B cell (primary cell): ENCODE measurements around the gene BAHCC1. TPM values are rescaled to one million over a fixed set of nuclear protein-coding genes. Genes with fewer than 3 reads are reported as not detected.

Experiments used
- ATAC-seq: fragments of 200-7000 bp; cut with Tn5 transposase; one replicate; pipeline ENCODE4 v1.10.0; 2021; ENCODE audit warnings: low read depth, mild to moderate bottlenecking, moderate number of reproducible peaks, moderate library complexity
- CTCF ChIA-PET: fragments of 350-600 bp; sonication (Branson Sonifier 250); formaldehyde crosslinking; loops from one replicate; lab custom pipeline; 2021; ENCODE audit warnings: antibody characterized with exemption, inconsistent platforms; lab: Charles Lee
- POLR2A ChIA-PET: fragments of 350-600 bp; sonication (Branson Sonifier 250); formaldehyde crosslinking; loops from one replicate; lab custom pipeline; 2021; ENCODE audit warnings: antibody characterized with exemption; lab: Charles Lee
- DNase-seq: peaks from one replicate; pipeline ENCODE4 v3.0.0; 2013
- H2AFZ ChIP-seq: 2 replicates; pipeline ENCODE4 v1.6.1; 2012; ENCODE audit warnings: mild to moderate bottlenecking, low read depth, low read length; ENCODE audit not compliant: insufficient read depth, poor library complexity, severe bottlenecking
- H3K27ac ChIP-seq, 2 donors: 1 replicate in 1 of 2; 2 replicates in 1 of 2; pipeline ENCODE4 v1.5.1; 2012 to 2013; ENCODE audit warnings: low read length in 2 of 2, mild to moderate bottlenecking in 2 of 2, moderate library complexity in 1 of 2
- H3K27me3 ChIP-seq, 4 experiments: fragments of 200-600 bp in 1 of 4; sonication (generic) in 1 of 4; replicated peaks in 1 of 4; 1 replicate in 2 of 4; 2 replicates in 2 of 4; pipeline versions ENCODE4 v1.6.1 to v1.7.0; 2013 to 2016; ENCODE audit warnings: low read length in 3 of 4, mild to moderate bottlenecking in 2 of 4, mixed read lengths in 1 of 4, moderate library complexity in 1 of 4; ENCODE audit not compliant: insufficient read depth in 4 of 4, control insufficient read depth in 3 of 4; ENCODE audit errors: control extremely low read depth in 1 of 4
- H3K36me3 ChIP-seq, 2 experiments: replicated peaks in 1 of 2; 1 replicate in 1 of 2; 2 replicates in 1 of 2; pipeline versions ENCODE4 v1.6.1 to v1.7.1; 2013; ENCODE audit warnings: low read length in 1 of 2; ENCODE audit not compliant: insufficient read depth in 2 of 2, control insufficient read depth in 1 of 2; ENCODE audit errors: control extremely low read depth in 1 of 2, extremely low read depth in 1 of 2
- H3K4me1 ChIP-seq, 2 donors: fragments of 200-600 bp in 1 of 2; sonication (generic) in 1 of 2; 1 replicate in 1 of 2; 2 replicates in 1 of 2; pipeline versions ENCODE4 v1.5.1 to v1.6.1; 2013 to 2017; ENCODE audit warnings: low read length in 2 of 2; ENCODE audit not compliant: control insufficient read depth in 2 of 2, insufficient read depth in 2 of 2
- H3K4me2 ChIP-seq: replicated peaks from 2 replicates; pipeline ENCODE3; 2012; ENCODE audit warnings: mild to moderate bottlenecking, low read depth, low read length; ENCODE audit not compliant: poor library complexity, severe bottlenecking
- H3K4me3 ChIP-seq, 5 experiments: fragments of 200-600 bp in 1 of 5; sonication (generic) in 1 of 5; 1 replicate in 3 of 5; 2 replicates in 2 of 5; pipeline versions ENCODE4 v1.5.1 to v1.7.0; 2011 to 2016; ENCODE audit warnings: low read length in 4 of 5, mild to moderate bottlenecking in 4 of 5, low read depth in 2 of 5, control low read depth in 1 of 5, moderate library complexity in 1 of 5; ENCODE audit not compliant: insufficient read depth in 1 of 5; ENCODE audit errors: control extremely low read depth in 1 of 5, extremely low read depth in 1 of 5
- H3K79me2 ChIP-seq: fragments of 200-600 bp; sonication (generic); one replicate; pipeline ENCODE4 v1.6.0; 2016; ENCODE audit warnings: low read length; ENCODE audit not compliant: control insufficient read depth, insufficient read depth
- H3K9ac ChIP-seq: fragments of 200-600 bp; sonication (generic); 2 replicates; pipeline ENCODE4 v1.6.1; 2017; ENCODE audit warnings: mild to moderate bottlenecking, low read length, moderate library complexity
- H3K9me3 ChIP-seq, 3 donors: one replicate each; pipeline versions ENCODE4 v1.6.1 to v1.7.1; 2013; ENCODE audit warnings: low read length in 2 of 3; ENCODE audit not compliant: control insufficient read depth in 2 of 3, insufficient read depth in 1 of 3; ENCODE audit errors: control extremely low read depth in 1 of 3
- H4K20me1 ChIP-seq: 2 replicates; pipeline ENCODE4 v1.6.0; 2012; ENCODE audit warnings: mild to moderate bottlenecking, low read length; ENCODE audit not compliant: insufficient read depth, control insufficient read depth, poor library complexity, severe bottlenecking
- H3K27ac Mint-ChIP-seq: one replicate; pipeline ENCODE4 v1.8.0; 2021; ENCODE audit warnings: mixed read lengths
- H3K27me3 Mint-ChIP-seq: one replicate; pipeline ENCODE4 v1.8.0; 2021; ENCODE audit warnings: mixed read lengths
- H3K4me1 Mint-ChIP-seq: one replicate; pipeline ENCODE4 v1.8.0; 2021; ENCODE audit warnings: mixed read lengths
- H3K4me3 Mint-ChIP-seq: one replicate; pipeline ENCODE4 v1.8.0; 2021; ENCODE audit warnings: mixed read lengths
- H3K9me3 Mint-ChIP-seq: one replicate; pipeline ENCODE4 v1.8.0; 2022; ENCODE audit warnings: mixed read lengths; ENCODE audit not compliant: insufficient read depth
- CTCF ChIP-seq: fragments of 200-600 bp; IDR thresholded peaks from one replicate; pipeline ENCODE4 v1.8.0; 2022; ENCODE audit warnings: antibody characterized with exemption, mild to moderate bottlenecking
- EZH2 ChIP-seq: IDR thresholded peaks from 2 replicates; pipeline ENCODE4 v1.6.1; 2012; ENCODE audit warnings: borderline replicate concordance, low read depth, mild to moderate bottlenecking, moderate library complexity, low read length; ENCODE audit not compliant: insufficient read depth, poor library complexity, severe bottlenecking
- whole genome bisulfite sequencing: methylation state at CpG from one replicate; pipeline ENCODE4 v1.1.5; 2013; ENCODE audit warnings: missing lambda C conversion rate; ENCODE audit not compliant: insufficient coverage; 5-methylcytosine and 5-hydroxymethylcytosine counted together
- intact Hi-C: fragments of 100-400 bp; cut with micrococcal nuclease; formaldehyde crosslinking; loops from one replicate; pipeline ENCODE4 v1.10.0; 2022
- polyA plus RNA-seq: library from polyadenylated mRNA; depleted of rRNA; stranded (reverse); fragments of >200 nt; gene quantifications from 2 replicates; pipeline ENCODE4 v1.2.3, GENCODE V29; 2012
- total RNA-seq, 2 donors: library from RNA; stranded (reverse); fragments of 120-200 nt in 1 of 2; gene quantifications; 1 replicate in 1 of 2; 2 replicates in 1 of 2; pipeline versions ENCODE4 v1.2.3 to v1.2.4, GENCODE V29; 2013 to 2022

The BAHCC1 gene
- total and polyA plus RNA-seq, 2 donors (not counting 1 experiment from before 2014, with no cell fraction given): 0.12 to 0.48 TPM

GRCh38 chr17:81483085-81483861, 88.0 kb downstream of the BAHCC1 start:
- H3K27me3 Mint-ChIP-seq: peaks cover 13% of the 10 kb centered on the region
- H3K9ac ChIP-seq: peak overlapping the region; percentile 62
- no peak for TF ChIP-seq CTCF
- no peak for TF ChIP-seq EZH2
- no peaks in the 10 kb centered on the region for H4K20me1 ChIP-seq
- H3K4me3 ChIP-seq: peak overlapping the region in 4 of 5 experiments; percentile 21 to 66 (median 48)
- H3K4me3 Mint-ChIP-seq: peak overlapping the region; percentile 82
- WGBS: 23% methylated on average over 28 of the region's 29 CpGs
- no peak overlapping the region for H3K27ac ChIP-seq
- H3K79me2 ChIP-seq: no peaks in the 10 kb centered on the region
- peak; percentile 59 for ATAC-seq
- H3K9me3 ChIP-seq: peaks cover 0 to 13% (median 0%) of the 10 kb centered on the region in 3 donors
- intact Hi-C loops: loop anchor here (1.0 to 10.0 kb wide), 2 partner anchors 29 to 122 kb away; partner anchors contain the start of gene ACTG1
- H3K4me2 ChIP-seq: peak overlapping the region; percentile 100
- POLR2A ChIA-PET: interaction anchor here (0.9 to 1.7 kb wide), 4 partner anchors 25 to 34 kb away, joined by 3 to 8 read pairs (median 6); partner anchors contain the start of gene ACTG1
- H3K4me1 Mint-ChIP-seq: peaks cover 26% of the 10 kb centered on the region
- H3K27me3 ChIP-seq: peaks cover 0 to 24% (median 12%) of the 10 kb centered on the region in 4 experiments
- H3K36me3 ChIP-seq: no peaks in the 10 kb centered on the region
- peak overlapping the region; percentile 85 for H3K27ac Mint-ChIP-seq
- DNase-seq: peak; percentile 90
- H3K9me3 Mint-ChIP-seq: no peaks in the 10 kb centered on the region
- peaks cover 43 to 49% of the 10 kb centered on the region in 2 donors for H3K4me1 ChIP-seq
- H2AFZ ChIP-seq: peak overlapping the region; percentile 76
- CTCF ChIA-PET: interaction anchor here (0.6 to 4.7 kb wide), 20 partner anchors 9 to 460 kb away, joined by 3 to 58 read pairs (median 5); partner anchors contain the start of genes ACTG1, BAHCC1, FAAP100 and SLC38A10
